PC-9 (cell line): ENCODE measurements around the gene MPC1L. TPM values are rescaled to one million over a fixed set of nuclear protein-coding genes. Genes with fewer than 3 reads are reported as not detected.

Source experiments
- BruUV-seq: library from RNA; stranded (reverse); fragments of 400-500 nt; replicated peaks from 2 replicates; lab custom pipeline; 2021; lab: Mats Ljungman, UMichigan
- CTCF ChIA-PET: fragments of 300-600 bp; sonication (Branson Sonifier 250); formaldehyde crosslinking; loops from one replicate; lab custom pipeline; 2022; ENCODE audit warnings: antibody characterized with exemption; lab: Charles Lee
- POLR2A ChIA-PET: fragments of 300-600 bp; sonication (Branson Sonifier 250); formaldehyde crosslinking; loops from one replicate; lab custom pipeline; 2022; ENCODE audit warnings: antibody characterized with exemption; ENCODE audit not compliant: unreplicated experiment; lab: Charles Lee
- DNase-seq, 2 experiments: peaks; one replicate each; pipeline versions ENCODE4 v3.0.0 to v3.0.0-alpha.2; 2015 to 2022; ENCODE audit warnings: mixed read lengths in 1 of 2
- H2AFZ ChIP-seq: fragments of 200-600 bp; sonication (generic); 2 replicates; pipeline ENCODE4 v1.8.1; 2017; ENCODE audit warnings: antibody characterized with exemption
- H3F3A ChIP-seq: fragments of 200-600 bp; sonication (generic); 2 replicates; pipeline ENCODE4 v1.8.1; 2017; ENCODE audit warnings: antibody characterized with exemption, mild to moderate bottlenecking, low read depth; ENCODE audit not compliant: insufficient read depth
- H3K27ac ChIP-seq: fragments of 200-600 bp; sonication (generic); 2 replicates; pipeline ENCODE4 v1.6.1; 2016; ENCODE audit warnings: mixed run types
- H3K27me3 ChIP-seq: fragments of 200-600 bp; sonication (generic); 2 replicates; pipeline ENCODE4 v1.6.1; 2016; ENCODE audit warnings: low read depth, mixed run types; ENCODE audit not compliant: insufficient read depth
- H3K36me3 ChIP-seq: fragments of 200-600 bp; sonication (generic); 2 replicates; pipeline ENCODE4 v1.6.1; 2016; ENCODE audit warnings: low read depth, mixed run types
- H3K4me1 ChIP-seq: fragments of 200-600 bp; sonication (generic); replicated peaks from 2 replicates; pipeline ENCODE4 v1.6.1; 2016; ENCODE audit warnings: mixed run types; ENCODE audit not compliant: insufficient read depth
- H3K4me2 ChIP-seq: fragments of 200-600 bp; sonication (generic); 2 replicates; pipeline ENCODE4 v1.6.1; 2017; ENCODE audit warnings: mixed run types
- H3K4me3 ChIP-seq: fragments of 200-600 bp; sonication (generic); 2 replicates; pipeline ENCODE4 v1.6.1; 2016; ENCODE audit warnings: mixed run types
- H3K79me2 ChIP-seq: fragments of 200-600 bp; sonication (generic); 2 replicates; pipeline ENCODE4 v1.6.1; 2017; ENCODE audit warnings: low read depth, mixed run types
- H3K9me2 ChIP-seq: fragments of 200-600 bp; sonication (generic); 2 replicates; pipeline ENCODE4 v1.8.1; 2017; ENCODE audit warnings: mild to moderate bottlenecking; ENCODE audit not compliant: insufficient read depth
- H3K9me3 ChIP-seq: fragments of 200-600 bp; sonication (generic); 2 replicates; pipeline ENCODE4 v1.8.1; 2016; ENCODE audit warnings: low read depth; ENCODE audit not compliant: insufficient read depth
- H4K20me1 ChIP-seq: fragments of 200-600 bp; sonication (generic); 2 replicates; pipeline ENCODE4 v1.8.1; 2017; ENCODE audit not compliant: insufficient read depth
- CTCF ChIP-seq: fragments of 200-600 bp; sonication (generic); conservative IDR thresholded peaks from 2 replicates; pipeline ENCODE4 v1.6.1; 2017; ENCODE audit warnings: mixed run types, antibody characterized with exemption, mild to moderate bottlenecking, moderate library complexity
- EZH2 ChIP-seq: fragments of 200-600 bp; sonication (generic); IDR thresholded peaks from 2 replicates; pipeline ENCODE4 v1.8.0; 2017; ENCODE audit warnings: antibody characterized with exemption, low read depth
- intact Hi-C: fragments of 100-400 bp; cut with micrococcal nuclease; formaldehyde crosslinking; loops from one replicate; pipeline ENCODE4 v1.10.0; 2022; ENCODE audit not compliant: unreplicated experiment
- total RNA-seq: library from RNA; stranded (reverse); gene quantifications from 2 replicates; pipeline ENCODE4 v1.2.3, GENCODE V29; 2021

MPC1L gene
- total RNA-seq, 1 experiment from 2014 or later, result not detected

- H3K4me1 ChIP-seq, result no peaks in the 10 kb centered on the region
- POLR2A ChIA-PET, result no interaction called here
- H3K9me3 ChIP-seq, result no peaks in the 10 kb centered on the region
- no peaks in the 10 kb centered on the region for H3K79me2 ChIP-seq
- H3F3A ChIP-seq, result no peaks in the 10 kb centered on the region
- intact Hi-C loops, result no loop called here
- no peak for DNase-seq
- H3K36me3 ChIP-seq, result no peaks in the 10 kb centered on the region
- H3K27me3 ChIP-seq, result no peaks in the 10 kb centered on the region
- no peaks in the 10 kb centered on the region for H4K20me1 ChIP-seq
- no peaks in the 10 kb centered on the region for H3K9me2 ChIP-seq
- no peak overlapping the region for H3K4me3 ChIP-seq
- H3K27ac ChIP-seq, result no peak overlapping the region
- no peak overlapping the region for H3K4me2 ChIP-seq
- CTCF ChIA-PET, result no interaction called here
- no peak for TF ChIP-seq CTCF
- TF ChIP-seq EZH2, result no peak
- no peak overlapping the region for H2AFZ ChIP-seq
- BruUV-seq, result no TSS peak
Observed at GRCh38 chrX:40625294-40625693, 2.1 kb downstream of the MPC1L start.

- H2AFZ ChIP-seq, result no peak overlapping the region
- H3K36me3 ChIP-seq, result no peaks in the 10 kb centered on the region
- CTCF ChIA-PET, result no interaction called here
Observed at GRCh38 chrX:40628506-40628905, 5.3 kb downstream of the MPC1L start.

GRCh38 chrX:40632199-40632598, 9.0 kb downstream of the MPC1L start:
- H3K4me3 ChIP-seq, result no peak overlapping the region
- H3K27me3 ChIP-seq, result no peaks in the 10 kb centered on the region
- no peaks in the 10 kb centered on the region for H3K4me1 ChIP-seq
- no peaks in the 10 kb centered on the region for H3K36me3 ChIP-seq
- H3K27ac ChIP-seq, result no peak overlapping the region
- ChIA-PET CTCF (no interaction called here), POLR2A (no interaction called here)
- no peaks in the 10 kb centered on the region for H3K79me2 ChIP-seq
- H3F3A ChIP-seq, result no peaks in the 10 kb centered on the region
- no peak for DNase-seq
- H3K9me3 ChIP-seq, result no peaks in the 10 kb centered on the region
- H2AFZ ChIP-seq, result no peak overlapping the region
- intact Hi-C loops, result no loop called here
- H3K9me2 ChIP-seq, result no peaks in the 10 kb centered on the region
- H4K20me1 ChIP-seq, result no peaks in the 10 kb centered on the region
- BruUV-seq, result no TSS peak
- TF ChIP-seq EZH2 (no peak), CTCF (no peak)
- H3K4me2 ChIP-seq, result no peak overlapping the region

More at GRCh38 chrX:40628506-40628905, 5.3 kb downstream of the MPC1L start:
- POLR2A ChIA-PET, result no interaction called here
- no peaks in the 10 kb centered on the region for H3F3A ChIP-seq
- H3K4me1 ChIP-seq, result no peaks in the 10 kb centered on the region
- no peaks in the 10 kb centered on the region for H4K20me1 ChIP-seq
- no TSS peak for BruUV-seq
- TF ChIP-seq CTCF (no peak), EZH2 (no peak)
- H3K4me3 ChIP-seq, result no peak overlapping the region
- no peaks in the 10 kb centered on the region for H3K79me2 ChIP-seq
- H3K27me3 ChIP-seq, result no peaks in the 10 kb centered on the region
- intact Hi-C loops, result no loop called here
- H3K27ac ChIP-seq, result no peak overlapping the region
- no peak for DNase-seq
- H3K4me2 ChIP-seq, result no peak overlapping the region
- H3K9me3 ChIP-seq, result no peaks in the 10 kb centered on the region
- H3K9me2 ChIP-seq, result no peaks in the 10 kb centered on the region
